Large intestine (tissue), 3 donors: ENCODE data around the gene KIAA1671. TPM values are rescaled to one million over a fixed set of nuclear protein-coding genes. Genes with fewer than 3 reads are reported as not detected.
"Not testable (repeated sequence)": the region's sequence is repeated elsewhere in the genome, so short reads cannot be mapped to it uniquely, and the experiment has no call there.

Source experiments
- DNase-seq, 2 donors: peaks; one replicate each; pipeline versions ENCODE4 v3.0.0 to v3.0.0-alpha.2; 2013
- H3K27ac ChIP-seq: one replicate; pipeline ENCODE4 v1.5.1; 2013; ENCODE audit warnings: low read length
- H3K27me3 ChIP-seq: 2 replicates; pipeline ENCODE4 v1.6.1; 2013; ENCODE audit warnings: low read length; ENCODE audit not compliant: control insufficient read depth, insufficient read depth
- H3K36me3 ChIP-seq: 2 replicates; pipeline ENCODE4 v1.6.1; 2013; ENCODE audit warnings: low read length; ENCODE audit not compliant: control insufficient read depth, insufficient read depth
- H3K4me1 ChIP-seq: one replicate; pipeline ENCODE4 v1.6.1; 2013; ENCODE audit warnings: low read length; ENCODE audit not compliant: control insufficient read depth, insufficient read depth
- H3K4me3 ChIP-seq: one replicate; pipeline ENCODE4 v1.5.1; 2013; ENCODE audit warnings: low read length
- H3K9me3 ChIP-seq: one replicate; pipeline ENCODE4 v1.6.1; 2013; ENCODE audit warnings: mild to moderate bottlenecking, low read depth, low read length, moderate library complexity; ENCODE audit not compliant: control insufficient read depth
- WGBS: methylation state at CpG from one replicate; pipeline ENCODE4 v1.1.5; 2013; ENCODE audit warnings: low lambda C conversion rate; ENCODE audit not compliant: insufficient coverage; 5-methylcytosine and 5-hydroxymethylcytosine counted together
- polyA plus RNA-seq: library from polyadenylated mRNA; unstranded; fragments of 120-200 nt; gene quantifications from one replicate; pipeline ENCODE4 v1.2.1, GENCODE V29; 2013

KIAA1671 gene
- polyA plus RNA-seq, 1 donor = 25.0 TPM

DNA sequence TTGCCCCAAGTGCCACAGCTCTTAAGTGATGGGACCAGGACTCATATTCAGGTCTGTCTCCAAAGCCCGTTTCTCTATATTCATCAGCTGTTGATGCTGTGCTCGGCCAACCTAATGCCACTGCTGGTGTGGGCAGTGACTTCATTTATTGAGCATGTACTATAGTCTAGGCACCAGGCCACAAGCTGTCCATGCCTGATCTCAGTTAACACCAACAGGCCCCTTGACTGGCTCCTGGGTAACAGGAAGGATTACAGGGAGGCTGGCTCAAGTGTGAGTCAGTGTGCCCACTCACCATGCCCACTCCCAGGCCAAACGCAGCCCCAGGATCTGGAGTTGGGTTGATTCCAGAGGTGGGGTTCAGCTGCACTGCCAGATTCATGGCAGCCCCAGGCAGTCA is 258.3 kb downstream of the KIAA1671 start:
- Histone ChIP-seq H3K27ac (no peak overlapping the region), H3K4me1 (no peaks in the 10 kb centered on the region), H3K27me3 (no peaks in the 10 kb centered on the region), H3K9me3 (no peaks in the 10 kb centered on the region), H3K36me3 (no peaks in the 10 kb centered on the region), H3K4me3 (no peak overlapping the region)
- no peak for DNase-seq
- WGBS = no CpG with 5 or more reads among the region's 3 CpGs

GRCh38 chr22:25212337-25212736 is 259.8 kb downstream of the KIAA1671 start:
- Histone ChIP-seq H3K27me3 (no peaks in the 10 kb centered on the region), H3K36me3 (no peaks in the 10 kb centered on the region), H3K9me3 (no peaks in the 10 kb centered on the region), H3K4me1 (no peaks in the 10 kb centered on the region), H3K4me3 (no peak overlapping the region), H3K27ac (no peak overlapping the region)
- DNase-seq = no peak
- no CpG with 5 or more reads among the region's 3 CpGs for WGBS

GRCh38 chr22:25213221-25213620 is 260.7 kb downstream of the KIAA1671 start:
- no peak for DNase-seq
- no peaks in the 10 kb centered on the region for H3K4me1 ChIP-seq
- no peak overlapping the region for H3K27ac ChIP-seq
- no peaks in the 10 kb centered on the region for H3K9me3 ChIP-seq
- no peak overlapping the region for H3K4me3 ChIP-seq
- H3K36me3 ChIP-seq = no peaks in the 10 kb centered on the region
- H3K27me3 ChIP-seq = no peaks in the 10 kb centered on the region
- no CpG with 5 or more reads among the region's 3 CpGs for WGBS

DNA sequence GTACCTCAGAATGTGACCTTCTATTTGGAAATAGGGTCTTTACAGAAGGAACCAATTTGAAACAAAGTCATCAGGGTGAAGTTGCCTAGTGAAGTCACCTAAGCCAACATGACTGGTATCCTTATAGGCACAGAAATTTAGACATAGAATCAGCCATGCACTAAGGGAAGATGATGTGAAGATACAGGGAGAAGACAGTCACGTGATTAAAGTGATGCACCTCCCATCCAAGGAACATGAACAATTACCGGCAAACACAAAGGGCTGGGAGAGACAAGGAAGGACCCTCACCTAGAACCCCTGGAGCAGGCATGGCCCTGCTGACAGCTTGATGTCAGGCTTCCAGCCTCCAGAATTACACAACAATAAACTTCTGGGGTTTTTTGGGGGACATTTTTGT is 263.7 kb downstream of the KIAA1671 start:
- no peaks in the 10 kb centered on the region for H3K9me3 ChIP-seq
- no peak overlapping the region for H3K27ac ChIP-seq
- no peaks in the 10 kb centered on the region for H3K36me3 ChIP-seq
- H3K4me1 ChIP-seq = no peaks in the 10 kb centered on the region
- no peak overlapping the region for H3K4me3 ChIP-seq
- DNase-seq = no peak
- H3K27me3 ChIP-seq = no peaks in the 10 kb centered on the region
- WGBS = no CpG with 5 or more reads among the region's 2 CpGs

GRCh38 chr22:25219211-25219689 is 266.7 kb downstream of the KIAA1671 start, which contains the start of gene CRYBB2:
Gene CRYBB2, plus strand, starts transcription at chr22:25219639. Its CDS starts 1,791 bp downstream, at chr22:25221430.
- no peak for DNase-seq
- H3K36me3 ChIP-seq = no peaks in the 10 kb centered on the region
- H3K9me3 ChIP-seq = no peaks in the 10 kb centered on the region
- no peaks in the 10 kb centered on the region for H3K27me3 ChIP-seq
- H3K4me3 ChIP-seq = no peak within 1 kb of the TSS
- no peak within 1 kb of the TSS for H3K27ac ChIP-seq
- no peaks in the 10 kb centered on the region for H3K4me1 ChIP-seq
- no CpG with 5 or more reads among the region's 19 CpGs for WGBS

GRCh38 chr22:25219948-25220442 is 267.5 kb downstream of the KIAA1671 start:
- no CpG with 5 or more reads among the region's 4 CpGs for WGBS
- no peak for DNase-seq
- H3K4me1 ChIP-seq = no peaks in the 10 kb centered on the region
- no peak overlapping the region for H3K27ac ChIP-seq
- no peaks in the 10 kb centered on the region for H3K36me3 ChIP-seq
- H3K4me3 ChIP-seq = no peak overlapping the region
- no peaks in the 10 kb centered on the region for H3K27me3 ChIP-seq
- no peaks in the 10 kb centered on the region for H3K9me3 ChIP-seq

GRCh38 chr22:25221790-25222189 is 269.3 kb downstream of the KIAA1671 start:
- H3K9me3 ChIP-seq = no peaks in the 10 kb centered on the region
- no peaks in the 10 kb centered on the region for H3K27me3 ChIP-seq
- H3K36me3 ChIP-seq = no peaks in the 10 kb centered on the region
- H3K4me3 ChIP-seq = no peak overlapping the region
- no CpG with 5 or more reads among the region's 8 CpGs for WGBS
- DNase-seq = no peak
- H3K4me1 ChIP-seq = no peaks in the 10 kb centered on the region
- no peak overlapping the region for H3K27ac ChIP-seq

GRCh38 chr22:25223269-25223850 is 270.8 kb downstream of the KIAA1671 start:
- DNase-seq = no peak
- Histone ChIP-seq H3K4me1 (no peaks in the 10 kb centered on the region), H3K36me3 (no peaks in the 10 kb centered on the region), H3K27ac (no peak overlapping the region), H3K4me3 (no peak overlapping the region), H3K27me3 (no peaks in the 10 kb centered on the region), H3K9me3 (no peaks in the 10 kb centered on the region)
- WGBS = no CpG with 5 or more reads among the region's 12 CpGs

DNA sequence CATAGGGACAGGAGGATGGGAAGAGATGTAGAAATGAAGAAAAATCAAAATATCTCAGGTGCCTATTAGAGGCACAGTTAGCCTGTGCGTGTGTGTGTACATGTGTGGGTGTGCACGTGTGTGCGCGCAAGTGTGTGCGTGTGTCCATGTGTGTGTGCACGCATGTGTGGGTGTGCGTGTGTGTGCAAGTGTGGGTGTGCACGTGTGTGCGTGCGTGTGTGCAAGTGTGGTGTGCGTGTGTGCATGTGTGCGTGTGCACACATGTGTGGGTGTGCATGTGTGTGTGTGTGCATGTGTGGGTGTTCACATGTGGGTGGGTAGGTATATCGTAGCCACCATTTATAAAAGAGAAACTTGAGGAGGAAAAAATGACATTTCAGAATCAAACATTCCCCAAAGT is 276.3 kb downstream of the KIAA1671 start:
- WGBS = no CpG with 5 or more reads among the region's 13 CpGs
- Histone ChIP-seq H3K9me3 (no peaks in the 10 kb centered on the region), H3K4me1 (no peaks in the 10 kb centered on the region), H3K27ac (no peak overlapping the region), H3K4me3 (no peak overlapping the region), H3K27me3 (no peaks in the 10 kb centered on the region), H3K36me3 (no peaks in the 10 kb centered on the region)
- no peak for DNase-seq

GRCh38 chr22:25230760-25231159 is 278.2 kb downstream of the KIAA1671 start:
- DNase-seq, H3K27me3 ChIP-seq, H3K4me1 ChIP-seq, H3K9me3 ChIP-seq, H3K36me3 ChIP-seq, H3K27ac ChIP-seq, H3K4me3 ChIP-seq: not testable (repeated sequence)
- no CpG with 5 or more reads among the region's 2 CpGs for WGBS

DNA sequence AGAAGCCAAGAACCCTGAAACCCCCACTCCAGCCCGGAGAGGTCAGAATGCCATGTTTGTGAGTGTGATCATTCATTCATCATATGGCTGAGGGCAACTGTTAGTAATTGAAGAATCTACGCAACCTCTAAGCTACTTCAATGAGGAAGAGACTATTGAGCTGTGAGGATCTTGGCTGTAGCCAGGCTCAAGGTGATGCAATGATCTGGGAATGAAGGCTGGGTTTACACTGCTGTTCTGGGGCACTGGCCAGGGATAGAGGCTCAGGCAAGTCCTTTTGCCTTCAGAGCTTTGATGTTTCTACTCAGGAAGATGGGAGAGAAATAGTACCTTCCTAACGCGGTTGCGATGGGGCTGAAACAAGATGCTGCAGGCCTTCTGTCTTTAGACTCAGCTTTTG is 279.8 kb downstream of the KIAA1671 start:
- no peaks in the 10 kb centered on the region for H3K4me1 ChIP-seq
- no peaks in the 10 kb centered on the region for H3K9me3 ChIP-seq
- peaks cover 10% of the 10 kb centered on the region for H3K27me3 ChIP-seq
- H3K36me3 ChIP-seq = no peaks in the 10 kb centered on the region
- H3K4me3 ChIP-seq = no peak overlapping the region
- H3K27ac ChIP-seq = no peak overlapping the region
- DNase-seq = no peak
- 83% methylated on average over 1 of the region's 5 CpGs for WGBS
